ENCODE data around the gene NPAS3.

The NPAS3 gene

GRCh38 chr14:33693237-33693636 lies 754.6 kb downstream of the NPAS3 start:
- Histone ChIP-seq H3K27ac (replicated peaks) (no peak overlapping the region), H3K27me3 (ENCODE audit: insufficient read depth, poor library complexity, severe bottlenecking) (no peaks in the 10 kb centered on the region), H3K4me3 (replicated peaks; ENCODE audit: insufficient read depth, low read length) (no peak overlapping the region)
- no peak for DNase-seq (ENCODE audit: low read depth in 1 of 2, low spot score in 1 of 2)
- TF ChIP-seq SPI1 (IDR thresholded peaks at IDR 0.05; ENCODE audit: borderline replicate concordance, low read depth) (no peak), POLR2AphosphoS5 (IDR thresholded peaks at IDR 0.05; ENCODE audit: low read depth) (no peak), GABPA (IDR thresholded peaks at IDR 0.05; ENCODE audit: low read depth) (no peak), CTCF (IDR thresholded peaks at IDR 0.05; ENCODE audit: insufficient read depth, low read length) (no peak), REST (IDR thresholded peaks at IDR 0.05; ENCODE audit: insufficient replicate concordance, low read depth) (no peak)

- no peak overlapping the region for H3K4me3 ChIP-seq (replicated peaks; ENCODE audit: insufficient read depth, low read length)
- DNase-seq (ENCODE audit: low read depth in 1 of 2, low spot score in 1 of 2): no peak
- no peak overlapping the region for H3K27ac ChIP-seq (replicated peaks)
- no peaks in the 10 kb centered on the region for H3K27me3 ChIP-seq (ENCODE audit: insufficient read depth, poor library complexity, severe bottlenecking)
- no peak for TF ChIP-seq GABPA (IDR thresholded peaks at IDR 0.05; ENCODE audit: low read depth)
- TF ChIP-seq REST (IDR thresholded peaks at IDR 0.05; ENCODE audit: insufficient replicate concordance, low read depth): no peak
- no peak for TF ChIP-seq POLR2AphosphoS5 (IDR thresholded peaks at IDR 0.05; ENCODE audit: low read depth)
- TF ChIP-seq CTCF (IDR thresholded peaks at IDR 0.05; ENCODE audit: insufficient read depth, low read length): no peak
- no peak for TF ChIP-seq SPI1 (IDR thresholded peaks at IDR 0.05; ENCODE audit: borderline replicate concordance, low read depth)
These were observed 757.5 kb downstream of the NPAS3 start for GRCh38 chr14:33696165-33696564.

- Histone ChIP-seq H3K27me3 (ENCODE audit: insufficient read depth, poor library complexity, severe bottlenecking) (no peaks in the 10 kb centered on the region), H3K4me3 (replicated peaks; ENCODE audit: insufficient read depth, low read length) (no peak overlapping the region), H3K27ac (replicated peaks) (no peak overlapping the region)
- no peak for DNase-seq (ENCODE audit: low read depth in 1 of 2, low spot score in 1 of 2)
- TF ChIP-seq REST (IDR thresholded peaks at IDR 0.05; ENCODE audit: insufficient replicate concordance, low read depth) (no peak), CTCF (IDR thresholded peaks at IDR 0.05; ENCODE audit: insufficient read depth, low read length) (no peak), SPI1 (IDR thresholded peaks at IDR 0.05; ENCODE audit: borderline replicate concordance, low read depth) (no peak), GABPA (IDR thresholded peaks at IDR 0.05; ENCODE audit: low read depth) (no peak), POLR2AphosphoS5 (IDR thresholded peaks at IDR 0.05; ENCODE audit: low read depth) (no peak)
These were observed 760.8 kb downstream of the NPAS3 start for GRCh38 chr14:33699300-33699983.

Data from HL-60 (cell line).